GM12878 (cell line): ENCODE results near the gene ZBTB3. TPM values are rescaled to one million over a fixed set of nuclear protein-coding genes. Genes with fewer than 3 reads are reported as not detected.
A peak's percentile ranks its signal among the peaks of the same experiment; 100 is the strongest.

Experiments
- CHD2 ChIP-seq: IDR thresholded peaks from 2 replicates; pipeline ENCODE4 v1.6.1; 2011; ENCODE audit warnings: low read depth, low read length, improper control_type of control experiment, borderline replicate concordance
- CREB1 ChIP-seq: IDR thresholded peaks from 2 replicates; pipeline ENCODE4 v1.6.1; 2012; ENCODE audit warnings: low read depth, mild to moderate bottlenecking, inconsistent platforms
- ETV6 ChIP-seq, 2 experiments: fragments of 450-650 bp in 1 of 2; IDR thresholded peaks in 1 of 2; conservative IDR thresholded peaks in 1 of 2; 2 replicates each; pipeline ENCODE4 v1.6.1; 2014; ENCODE audit warnings: antibody characterized with exemption in 1 of 2, borderline replicate concordance in 1 of 2, low read depth in 1 of 2, mild to moderate bottlenecking in 1 of 2, moderate library complexity in 1 of 2
- FOS ChIP-seq: IDR thresholded peaks from 3 replicates; pipeline ENCODE4 v1.6.1; 2011; ENCODE audit warnings: borderline replicate concordance; ENCODE audit not compliant: insufficient read length; ENCODE audit errors: extremely low read depth
- SPI1 ChIP-seq: IDR thresholded peaks from 2 replicates; pipeline ENCODE4 v1.6.1; 2011; ENCODE audit warnings: low read depth, mild to moderate bottlenecking, low read length, moderate library complexity, borderline replicate concordance; ENCODE audit not compliant: insufficient read depth
- polyA plus RNA-seq, 11 experiments: library from polyadenylated mRNA; depleted of rRNA in 4 of 11; unstranded in 6 of 11; stranded (reverse) in 5 of 11; fragments of >200 nt; fragmentation: Nextera tagmentation in 4 of 11; fragmentation: Illumina TruSeq in 1 of 11; extraction: Ambion mirVana in 4 of 11; extraction: Trizol in 1 of 11; gene quantifications; 1 replicate in 1 of 11; 2 replicates in 10 of 11; pipeline versions ENCODE4 v1.2.1 to v1.2.3, GENCODE V29; 2011 to 2016; ENCODE audit warnings: inconsistent platforms in 2 of 11, missing spikeins in 2 of 11, low read depth in 1 of 11
- total RNA-seq, 4 experiments: library from RNA; depleted of rRNA in 3 of 4; stranded (reverse); fragments of >200 nt in 3 of 4; fragmentation: Illumina TruSeq in 1 of 4; extraction: Trizol in 1 of 4; gene quantifications; 2 replicates each; pipeline versions ENCODE4 v1.2.1 to v1.2.3, GENCODE V29; 2013 to 2021
- TF ChIP-seq, protein P1 (sequence below): fragments of 450-650 bp; IDR thresholded peaks from 2 replicates; pipeline ENCODE4 v1.6.1; 2017; ENCODE audit warnings: antibody characterized with exemption, mild to moderate bottlenecking, moderate library complexity
- TF ChIP-seq, protein P2 (sequence below): IDR thresholded peaks from 2 replicates; pipeline ENCODE4 v1.6.1; 2011; ENCODE audit warnings: mild to moderate bottlenecking, low read depth, low read length, moderate library complexity; ENCODE audit not compliant: insufficient replicate concordance

Gene ZBTB3
- total and polyA plus RNA-seq, 10 of the 15 experiments (the other 5 are each of a cell fraction or from before 2014, with no cell fraction given) = 1.4 to 7.7 (median 4.8) TPM

DNA sequence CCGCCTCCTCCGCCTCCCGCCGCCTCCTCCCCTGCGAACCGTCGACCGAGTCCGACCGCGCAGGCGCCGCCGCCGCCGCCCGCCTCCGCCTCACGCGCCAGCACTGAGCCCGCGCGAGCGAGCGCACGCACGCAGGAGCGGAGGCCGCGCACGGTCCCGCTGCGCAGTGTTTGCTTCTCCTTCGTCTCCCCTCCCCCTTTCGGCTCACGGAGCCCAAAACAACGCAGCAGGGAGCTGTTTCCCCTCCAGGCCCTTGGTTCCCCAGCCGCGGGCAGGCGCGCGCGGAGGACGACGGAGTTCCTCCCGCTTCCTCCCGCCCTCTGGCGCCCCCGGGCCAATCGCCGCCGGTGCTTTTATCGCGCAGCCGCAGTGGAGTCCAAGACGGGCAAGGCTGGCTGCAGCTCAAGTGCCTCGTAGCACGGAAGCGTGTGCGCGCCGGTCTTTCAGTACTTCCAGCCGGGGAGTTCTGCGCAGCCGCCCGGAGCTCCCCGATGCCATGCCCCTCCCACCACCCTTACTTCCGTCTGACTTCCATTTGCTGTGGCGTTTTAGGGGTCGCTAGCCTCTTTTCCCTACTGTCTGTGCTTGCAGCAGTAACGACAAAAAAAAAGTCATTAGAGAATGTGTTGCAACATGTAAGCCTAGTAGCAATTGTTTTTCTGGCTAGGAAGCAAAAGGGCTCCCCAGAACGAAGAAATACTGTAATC is 26.6 kb downstream of the ZBTB3 start, which contains the start of gene HNRNPUL2 (continued):
- TF ChIP-seq, protein P1, sequence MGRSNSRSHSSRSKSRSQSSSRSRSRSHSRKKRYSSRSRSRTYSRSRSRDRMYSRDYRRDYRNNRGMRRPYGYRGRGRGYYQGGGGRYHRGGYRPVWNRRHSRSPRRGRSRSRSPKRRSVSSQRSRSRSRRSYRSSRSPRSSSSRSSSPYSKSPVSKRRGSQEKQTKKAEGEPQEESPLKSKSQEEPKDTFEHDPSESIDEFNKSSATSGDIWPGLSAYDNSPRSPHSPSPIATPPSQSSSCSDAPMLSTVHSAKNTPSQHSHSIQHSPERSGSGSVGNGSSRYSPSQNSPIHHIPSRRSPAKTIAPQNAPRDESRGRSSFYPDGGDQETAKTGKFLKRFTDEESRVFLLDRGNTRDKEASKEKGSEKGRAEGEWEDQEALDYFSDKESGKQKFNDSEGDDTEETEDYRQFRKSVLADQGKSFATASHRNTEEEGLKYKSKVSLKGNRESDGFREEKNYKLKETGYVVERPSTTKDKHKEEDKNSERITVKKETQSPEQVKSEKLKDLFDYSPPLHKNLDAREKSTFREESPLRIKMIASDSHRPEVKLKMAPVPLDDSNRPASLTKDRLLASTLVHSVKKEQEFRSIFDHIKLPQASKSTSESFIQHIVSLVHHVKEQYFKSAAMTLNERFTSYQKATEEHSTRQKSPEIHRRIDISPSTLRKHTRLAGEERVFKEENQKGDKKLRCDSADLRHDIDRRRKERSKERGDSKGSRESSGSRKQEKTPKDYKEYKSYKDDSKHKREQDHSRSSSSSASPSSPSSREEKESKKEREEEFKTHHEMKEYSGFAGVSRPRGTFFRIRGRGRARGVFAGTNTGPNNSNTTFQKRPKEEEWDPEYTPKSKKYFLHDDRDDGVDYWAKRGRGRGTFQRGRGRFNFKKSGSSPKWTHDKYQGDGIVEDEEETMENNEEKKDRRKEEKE = no peak
- TF ChIP-seq SPI1 (peak; percentile 67), ETV6 (conservative IDR thresholded peaks at IDR 0.05 in 1 of 2, IDR thresholded peaks at IDR 0.05 in 1 of 2; ENCODE audit: borderline replicate concordance in 1 of 2, low read depth in 1 of 2) (peak in 1 of 2 experiments; percentile 17; a peak in 2 of 4 replicates), FOS (no peak), CREB1 (no peak; the same call in 1 of the 2 replicates), CHD2 (peak; percentile 79; the same call in 1 of the 2 replicates)
- TF ChIP-seq, protein P2, sequence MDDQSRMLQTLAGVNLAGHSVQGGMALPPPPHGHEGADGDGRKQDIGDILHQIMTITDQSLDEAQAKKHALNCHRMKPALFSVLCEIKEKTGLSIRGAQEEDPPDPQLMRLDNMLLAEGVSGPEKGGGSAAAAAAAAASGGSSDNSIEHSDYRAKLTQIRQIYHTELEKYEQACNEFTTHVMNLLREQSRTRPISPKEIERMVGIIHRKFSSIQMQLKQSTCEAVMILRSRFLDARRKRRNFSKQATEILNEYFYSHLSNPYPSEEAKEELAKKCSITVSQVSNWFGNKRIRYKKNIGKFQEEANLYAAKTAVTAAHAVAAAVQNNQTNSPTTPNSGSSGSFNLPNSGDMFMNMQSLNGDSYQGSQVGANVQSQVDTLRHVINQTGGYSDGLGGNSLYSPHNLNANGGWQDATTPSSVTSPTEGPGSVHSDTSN = no peak
